ENCODE measurements around the gene OTUD6A. TPM values are rescaled to one million over a fixed set of nuclear protein-coding genes. Genes with fewer than 3 reads are reported as not detected.

Gene OTUD6A
- total RNA-seq, 3 donors from 2014 or later: not detected

DNA sequence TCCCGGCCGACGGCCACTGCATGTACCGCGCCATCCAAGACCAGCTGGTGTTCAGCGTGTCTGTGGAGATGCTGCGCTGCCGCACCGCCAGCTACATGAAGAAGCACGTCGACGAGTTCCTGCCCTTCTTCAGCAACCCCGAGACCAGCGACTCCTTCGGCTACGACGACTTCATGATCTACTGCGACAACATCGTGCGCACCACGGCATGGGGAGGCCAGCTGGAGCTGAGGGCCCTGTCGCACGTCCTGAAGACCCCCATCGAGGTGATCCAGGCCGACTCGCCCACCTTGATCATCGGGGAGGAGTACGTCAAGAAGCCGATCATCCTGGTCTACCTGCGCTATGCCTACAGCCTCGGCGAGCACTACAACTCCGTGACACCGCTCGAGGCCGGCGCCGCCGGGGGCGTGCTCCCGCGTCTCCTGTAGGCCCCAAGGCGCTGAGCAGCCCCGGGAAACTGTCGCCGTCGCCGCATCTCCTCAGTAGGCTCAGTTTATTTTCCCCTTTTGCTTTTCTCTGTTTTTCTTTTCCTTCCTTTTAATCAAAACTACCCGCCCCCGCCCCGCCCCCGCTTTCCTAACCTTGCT is 799 bp downstream of the OTUD6A start:
- DNase-seq (no peak), ATAC-seq (no peak)
- H3K4me3 ChIP-seq: no peak overlapping the region
- intact Hi-C loops (cut with DNase I, micrococcal nuclease): no loop called here
- TF ChIP-seq, protein P1, sequence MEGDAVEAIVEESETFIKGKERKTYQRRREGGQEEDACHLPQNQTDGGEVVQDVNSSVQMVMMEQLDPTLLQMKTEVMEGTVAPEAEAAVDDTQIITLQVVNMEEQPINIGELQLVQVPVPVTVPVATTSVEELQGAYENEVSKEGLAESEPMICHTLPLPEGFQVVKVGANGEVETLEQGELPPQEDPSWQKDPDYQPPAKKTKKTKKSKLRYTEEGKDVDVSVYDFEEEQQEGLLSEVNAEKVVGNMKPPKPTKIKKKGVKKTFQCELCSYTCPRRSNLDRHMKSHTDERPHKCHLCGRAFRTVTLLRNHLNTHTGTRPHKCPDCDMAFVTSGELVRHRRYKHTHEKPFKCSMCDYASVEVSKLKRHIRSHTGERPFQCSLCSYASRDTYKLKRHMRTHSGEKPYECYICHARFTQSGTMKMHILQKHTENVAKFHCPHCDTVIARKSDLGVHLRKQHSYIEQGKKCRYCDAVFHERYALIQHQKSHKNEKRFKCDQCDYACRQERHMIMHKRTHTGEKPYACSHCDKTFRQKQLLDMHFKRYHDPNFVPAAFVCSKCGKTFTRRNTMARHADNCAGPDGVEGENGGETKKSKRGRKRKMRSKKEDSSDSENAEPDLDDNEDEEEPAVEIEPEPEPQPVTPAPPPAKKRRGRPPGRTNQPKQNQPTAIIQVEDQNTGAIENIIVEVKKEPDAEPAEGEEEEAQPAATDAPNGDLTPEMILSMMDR (IDR thresholded peaks at IDR 0.05): no peak
- H3K36me3 ChIP-seq (ENCODE audit: low read depth): no peaks in the 10 kb centered on the region
- no peaks in the 10 kb centered on the region for H3K4me1 ChIP-seq (ENCODE audit: low read depth)
- no peaks in the 10 kb centered on the region for H3K9me3 ChIP-seq

GRCh38 chrX:70066646-70067045 is 4.4 kb downstream of the OTUD6A start:
- no peak for ATAC-seq
- intact Hi-C loops (cut with DNase I, micrococcal nuclease): no loop called here
- H3K4me3 ChIP-seq: no peak overlapping the region
- no peaks in the 10 kb centered on the region for H3K4me1 ChIP-seq (ENCODE audit: low read depth)
- H3K36me3 ChIP-seq (ENCODE audit: low read depth): no peaks in the 10 kb centered on the region
- no peaks in the 10 kb centered on the region for H3K9me3 ChIP-seq
- TF ChIP-seq, protein P1 (IDR thresholded peaks at IDR 0.05): no peak
- DNase-seq: no peak

- H3K9me3 ChIP-seq: no peaks in the 10 kb centered on the region
- no peak for ATAC-seq
- no peak for DNase-seq
- H3K36me3 ChIP-seq (ENCODE audit: low read depth): no peaks in the 10 kb centered on the region
- TF ChIP-seq, protein P1 (IDR thresholded peaks at IDR 0.05): no peak
- H3K4me1 ChIP-seq (ENCODE audit: low read depth): no peaks in the 10 kb centered on the region
- intact Hi-C loops (cut with DNase I, micrococcal nuclease): no loop called here
- no peak overlapping the region for H3K4me3 ChIP-seq
Observed at GRCh38 chrX:70079297-70079696, 17.0 kb downstream of the OTUD6A start.

DNA sequence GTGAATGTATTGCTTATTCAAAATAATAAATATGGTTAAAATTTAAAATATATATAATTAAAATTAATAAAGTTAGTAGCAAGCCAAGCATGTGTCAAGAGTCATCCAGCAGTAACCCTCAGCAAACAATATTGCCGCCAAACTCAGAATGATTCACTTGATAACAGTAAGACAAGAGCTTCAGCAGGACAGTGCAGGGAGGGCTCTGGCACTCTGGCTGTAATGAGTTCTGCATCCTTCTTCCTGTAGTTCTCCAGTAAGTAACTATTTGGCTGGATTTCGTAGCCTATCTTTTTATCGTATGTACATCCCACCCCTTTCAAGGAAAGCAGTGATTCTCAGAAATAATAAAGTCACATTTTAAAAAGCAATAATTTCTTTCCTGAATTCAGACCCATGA is 17.6 kb downstream of the OTUD6A start:
- DNase-seq (no peak), ATAC-seq (no peak)
- Histone ChIP-seq H3K4me1 (ENCODE audit: low read depth) (no peaks in the 10 kb centered on the region), H3K36me3 (ENCODE audit: low read depth) (no peaks in the 10 kb centered on the region), H3K9me3 (no peaks in the 10 kb centered on the region), H3K4me3 (no peak overlapping the region)
- TF ChIP-seq, protein P1 (IDR thresholded peaks at IDR 0.05): no peak
- intact Hi-C loops (cut with DNase I, micrococcal nuclease): no loop called here

- TF ChIP-seq, protein P1 (IDR thresholded peaks at IDR 0.05): no peak
- DNase-seq (no peak), ATAC-seq (no peak)
- H3K36me3 ChIP-seq (ENCODE audit: low read depth): no peaks in the 10 kb centered on the region
- intact Hi-C loops (cut with DNase I, micrococcal nuclease): no loop called here
- no peak overlapping the region for H3K4me3 ChIP-seq
- H3K4me1 ChIP-seq (ENCODE audit: low read depth): no peaks in the 10 kb centered on the region
- H3K9me3 ChIP-seq: no peaks in the 10 kb centered on the region
Observed at GRCh38 chrX:70082723-70083122, 20.5 kb downstream of the OTUD6A start.
